IMR-90 (cell line): ENCODE data around the gene N4BP2.

Source experiments
- CEBPB ChIP-seq: IDR thresholded peaks from 2 replicates; pipeline ENCODE4 v1.6.1; 2012; ENCODE audit warnings: low read depth, low read length, improper control_type of control experiment
- CHD1 ChIP-seq: IDR thresholded peaks from 2 replicates; pipeline ENCODE4 v1.6.1; 2012; ENCODE audit warnings: low read depth, low read length, improper control_type of control experiment
- CTCF ChIP-seq: conservative IDR thresholded peaks from 2 replicates; pipeline ENCODE4 v1.5.1; 2012; ENCODE audit warnings: mild to moderate bottlenecking, low read depth, low read length, improper control_type of control experiment
- NFE2L2 ChIP-seq: fragments of 150-350 bp; IDR thresholded peaks from 2 replicates; pipeline ENCODE4 v1.6.1; 2016; ENCODE audit warnings: low read depth, mild to moderate bottlenecking, low read length
- POLR2A ChIP-seq: IDR thresholded peaks from 2 replicates; pipeline ENCODE4 v1.6.1; 2012; ENCODE audit warnings: mild to moderate bottlenecking, low read depth, low read length
- RFX5 ChIP-seq: IDR thresholded peaks from 2 replicates; pipeline ENCODE4 v1.8.0; 2012; ENCODE audit warnings: low read depth, mild to moderate bottlenecking, low read length, moderate library complexity

- TF ChIP-seq NFE2L2 (no peak), CTCF (no peak), CHD1 (no peak), RFX5 (no peak), POLR2A (no peak), CEBPB (no peak)
Measured at GRCh38 chr4:40043786-40044185, 12.9 kb upstream of the N4BP2 start.
